K562 (cell line): Measurements from ENCODE around the gene DAZAP1. TPM values are rescaled to one million over a fixed set of nuclear protein-coding genes. Genes with fewer than 3 reads are reported as not detected.

ENCODE experiments used
- CXXC5 ChIP-seq: fragments of 250-450 bp; sonication (Bioruptor Pico); IDR thresholded peaks from 2 replicates; pipeline ENCODE4 v1.8.0; 2022; ENCODE audit warnings: inconsistent platforms, mild to moderate bottlenecking, moderate library complexity
- ELF2 ChIP-seq: fragments of 250-450 bp; sonication (Bioruptor Pico); IDR thresholded peaks from 2 replicates; pipeline ENCODE4 v1.5.0; 2021; ENCODE audit warnings: mild to moderate bottlenecking
- IFI16 ChIP-seq: fragments of 250-450 bp; sonication (Bioruptor Pico); IDR thresholded peaks from 2 replicates; pipeline ENCODE4 v2.1.2; 2022; ENCODE audit warnings: mild to moderate bottlenecking, inconsistent platforms
- MTA3 ChIP-seq: fragments of 450-650 bp; formaldehyde crosslinking; IDR thresholded peaks from 2 replicates; pipeline ENCODE4 v1.6.1; 2017; ENCODE audit warnings: mild to moderate bottlenecking, borderline replicate concordance
- SP1 ChIP-seq: sonication (generic); formaldehyde crosslinking; IDR thresholded peaks from 2 replicates; pipeline ENCODE4 v1.8.1; 2022; ENCODE audit warnings: mild to moderate bottlenecking, missing genetic modification reagents
- polyA plus RNA-seq, 8 experiments: library from polyadenylated mRNA; depleted of rRNA in 4 of 8; stranded (reverse) in 5 of 8; unstranded in 3 of 8; fragments of >200 nt; fragmentation: Nextera tagmentation in 2 of 8; fragmentation: Illumina TruSeq in 1 of 8; extraction: Ambion mirVana in 2 of 8; extraction: Trizol in 1 of 8; gene quantifications; 2 replicates each; pipeline versions ENCODE4 v1.2.1 to v1.2.3, GENCODE V29; 2011 to 2014; ENCODE audit warnings: inconsistent platforms in 1 of 8, missing spikeins in 1 of 8
- total RNA-seq, 7 experiments: library from RNA; depleted of rRNA in 6 of 7; stranded (reverse); fragments of >200 nt in 6 of 7; fragmentation: Illumina TruSeq in 2 of 7; extraction: Trizol in 2 of 7; gene quantifications; 2 replicates each; pipeline versions ENCODE4 v1.2.1 to v1.2.3, GENCODE V29; 2011 to 2021; ENCODE audit warnings: low replicate concordance in 1 of 7
- TF ChIP-seq, protein P1 (sequence below): fragments of 200-600 bp; sonication (generic); IDR thresholded peaks from one replicate; pipeline ENCODE4 v1.6.1; 2012; ENCODE audit warnings: mild to moderate bottlenecking, low read depth, low read length, inconsistent platforms
- TF ChIP-seq, protein P2 (sequence below): fragments of 200-800 bp; sonication (Bioruptor generic); IDR thresholded peaks from 2 replicates; pipeline ENCODE4 v1.6.1; 2016; ENCODE audit warnings: missing genetic modification characterization, missing compliant biosample characterization
- TF ChIP-seq, protein P3 (sequence below): fragments of 250-450 bp; sonication (Bioruptor Pico); IDR thresholded peaks from 2 replicates; pipeline ENCODE4 v1.5.0; 2022; ENCODE audit warnings: mild to moderate bottlenecking

Gene DAZAP1
- total and polyA plus RNA-seq, 9 of the 15 experiments (the other 6 are each of a cell fraction or from before 2014, with no cell fraction given) = 10.8 to 289 (median 142) TPM

DNA sequence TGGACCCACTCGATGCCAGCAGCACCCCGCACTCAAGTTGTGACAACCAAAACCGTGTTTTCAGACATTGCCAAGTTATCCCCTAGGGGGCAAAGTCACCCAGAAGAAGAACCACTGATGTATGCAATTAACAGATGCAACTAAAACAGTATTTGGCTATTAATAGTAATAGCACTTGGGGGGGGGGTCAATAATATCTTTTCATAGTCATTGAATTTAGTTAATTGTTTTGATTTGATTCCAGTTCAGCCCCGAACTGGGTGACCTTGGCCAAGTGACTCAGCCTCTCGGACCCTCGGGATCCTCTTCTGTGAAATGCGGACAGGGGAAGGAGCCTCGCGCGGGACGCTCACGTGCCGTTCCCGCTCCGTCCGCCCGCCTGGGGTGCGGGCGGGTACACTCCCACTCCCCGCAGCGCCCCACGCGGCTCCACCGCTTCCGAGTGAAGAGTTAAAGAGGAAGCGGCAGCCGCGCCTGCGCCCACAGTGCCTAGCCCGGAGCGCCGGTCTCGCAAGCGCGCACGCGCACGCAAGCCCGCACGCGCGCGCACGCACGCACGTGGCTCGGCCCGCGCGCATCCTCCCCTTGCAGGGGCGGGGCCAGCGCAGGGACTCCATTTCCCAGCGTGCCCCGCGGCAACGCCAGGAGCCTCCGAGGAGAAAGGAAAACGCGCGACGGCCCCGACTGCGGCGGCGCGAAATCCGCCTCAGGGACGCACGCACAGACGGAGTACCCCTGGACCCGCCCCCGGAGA lies 435 bp upstream of the DAZAP1 start (continued):
- TF ChIP-seq, protein P1, sequence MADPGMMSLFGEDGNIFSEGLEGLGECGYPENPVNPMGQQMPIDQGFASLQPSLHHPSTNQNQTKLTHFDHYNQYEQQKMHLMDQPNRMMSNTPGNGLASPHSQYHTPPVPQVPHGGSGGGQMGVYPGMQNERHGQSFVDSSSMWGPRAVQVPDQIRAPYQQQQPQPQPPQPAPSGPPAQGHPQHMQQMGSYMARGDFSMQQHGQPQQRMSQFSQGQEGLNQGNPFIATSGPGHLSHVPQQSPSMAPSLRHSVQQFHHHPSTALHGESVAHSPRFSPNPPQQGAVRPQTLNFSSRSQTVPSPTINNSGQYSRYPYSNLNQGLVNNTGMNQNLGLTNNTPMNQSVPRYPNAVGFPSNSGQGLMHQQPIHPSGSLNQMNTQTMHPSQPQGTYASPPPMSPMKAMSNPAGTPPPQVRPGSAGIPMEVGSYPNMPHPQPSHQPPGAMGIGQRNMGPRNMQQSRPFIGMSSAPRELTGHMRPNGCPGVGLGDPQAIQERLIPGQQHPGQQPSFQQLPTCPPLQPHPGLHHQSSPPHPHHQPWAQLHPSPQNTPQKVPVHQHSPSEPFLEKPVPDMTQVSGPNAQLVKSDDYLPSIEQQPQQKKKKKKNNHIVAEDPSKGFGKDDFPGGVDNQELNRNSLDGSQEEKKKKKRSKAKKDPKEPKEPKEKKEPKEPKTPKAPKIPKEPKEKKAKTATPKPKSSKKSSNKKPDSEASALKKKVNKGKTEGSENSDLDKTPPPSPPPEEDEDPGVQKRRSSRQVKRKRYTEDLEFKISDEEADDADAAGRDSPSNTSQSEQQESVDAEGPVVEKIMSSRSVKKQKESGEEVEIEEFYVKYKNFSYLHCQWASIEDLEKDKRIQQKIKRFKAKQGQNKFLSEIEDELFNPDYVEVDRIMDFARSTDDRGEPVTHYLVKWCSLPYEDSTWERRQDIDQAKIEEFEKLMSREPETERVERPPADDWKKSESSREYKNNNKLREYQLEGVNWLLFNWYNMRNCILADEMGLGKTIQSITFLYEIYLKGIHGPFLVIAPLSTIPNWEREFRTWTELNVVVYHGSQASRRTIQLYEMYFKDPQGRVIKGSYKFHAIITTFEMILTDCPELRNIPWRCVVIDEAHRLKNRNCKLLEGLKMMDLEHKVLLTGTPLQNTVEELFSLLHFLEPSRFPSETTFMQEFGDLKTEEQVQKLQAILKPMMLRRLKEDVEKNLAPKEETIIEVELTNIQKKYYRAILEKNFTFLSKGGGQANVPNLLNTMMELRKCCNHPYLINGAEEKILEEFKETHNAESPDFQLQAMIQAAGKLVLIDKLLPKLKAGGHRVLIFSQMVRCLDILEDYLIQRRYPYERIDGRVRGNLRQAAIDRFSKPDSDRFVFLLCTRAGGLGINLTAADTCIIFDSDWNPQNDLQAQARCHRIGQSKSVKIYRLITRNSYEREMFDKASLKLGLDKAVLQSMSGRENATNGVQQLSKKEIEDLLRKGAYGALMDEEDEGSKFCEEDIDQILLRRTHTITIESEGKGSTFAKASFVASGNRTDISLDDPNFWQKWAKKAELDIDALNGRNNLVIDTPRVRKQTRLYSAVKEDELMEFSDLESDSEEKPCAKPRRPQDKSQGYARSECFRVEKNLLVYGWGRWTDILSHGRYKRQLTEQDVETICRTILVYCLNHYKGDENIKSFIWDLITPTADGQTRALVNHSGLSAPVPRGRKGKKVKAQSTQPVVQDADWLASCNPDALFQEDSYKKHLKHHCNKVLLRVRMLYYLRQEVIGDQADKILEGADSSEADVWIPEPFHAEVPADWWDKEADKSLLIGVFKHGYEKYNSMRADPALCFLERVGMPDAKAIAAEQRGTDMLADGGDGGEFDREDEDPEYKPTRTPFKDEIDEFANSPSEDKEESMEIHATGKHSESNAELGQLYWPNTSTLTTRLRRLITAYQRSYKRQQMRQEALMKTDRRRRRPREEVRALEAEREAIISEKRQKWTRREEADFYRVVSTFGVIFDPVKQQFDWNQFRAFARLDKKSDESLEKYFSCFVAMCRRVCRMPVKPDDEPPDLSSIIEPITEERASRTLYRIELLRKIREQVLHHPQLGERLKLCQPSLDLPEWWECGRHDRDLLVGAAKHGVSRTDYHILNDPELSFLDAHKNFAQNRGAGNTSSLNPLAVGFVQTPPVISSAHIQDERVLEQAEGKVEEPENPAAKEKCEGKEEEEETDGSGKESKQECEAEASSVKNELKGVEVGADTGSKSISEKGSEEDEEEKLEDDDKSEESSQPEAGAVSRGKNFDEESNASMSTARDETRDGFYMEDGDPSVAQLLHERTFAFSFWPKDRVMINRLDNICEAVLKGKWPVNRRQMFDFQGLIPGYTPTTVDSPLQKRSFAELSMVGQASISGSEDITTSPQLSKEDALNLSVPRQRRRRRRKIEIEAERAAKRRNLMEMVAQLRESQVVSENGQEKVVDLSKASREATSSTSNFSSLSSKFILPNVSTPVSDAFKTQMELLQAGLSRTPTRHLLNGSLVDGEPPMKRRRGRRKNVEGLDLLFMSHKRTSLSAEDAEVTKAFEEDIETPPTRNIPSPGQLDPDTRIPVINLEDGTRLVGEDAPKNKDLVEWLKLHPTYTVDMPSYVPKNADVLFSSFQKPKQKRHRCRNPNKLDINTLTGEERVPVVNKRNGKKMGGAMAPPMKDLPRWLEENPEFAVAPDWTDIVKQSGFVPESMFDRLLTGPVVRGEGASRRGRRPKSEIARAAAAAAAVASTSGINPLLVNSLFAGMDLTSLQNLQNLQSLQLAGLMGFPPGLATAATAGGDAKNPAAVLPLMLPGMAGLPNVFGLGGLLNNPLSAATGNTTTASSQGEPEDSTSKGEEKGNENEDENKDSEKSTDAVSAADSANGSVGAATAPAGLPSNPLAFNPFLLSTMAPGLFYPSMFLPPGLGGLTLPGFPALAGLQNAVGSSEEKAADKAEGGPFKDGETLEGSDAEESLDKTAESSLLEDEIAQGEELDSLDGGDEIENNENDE = no peak
- TF ChIP-seq, protein P2, sequence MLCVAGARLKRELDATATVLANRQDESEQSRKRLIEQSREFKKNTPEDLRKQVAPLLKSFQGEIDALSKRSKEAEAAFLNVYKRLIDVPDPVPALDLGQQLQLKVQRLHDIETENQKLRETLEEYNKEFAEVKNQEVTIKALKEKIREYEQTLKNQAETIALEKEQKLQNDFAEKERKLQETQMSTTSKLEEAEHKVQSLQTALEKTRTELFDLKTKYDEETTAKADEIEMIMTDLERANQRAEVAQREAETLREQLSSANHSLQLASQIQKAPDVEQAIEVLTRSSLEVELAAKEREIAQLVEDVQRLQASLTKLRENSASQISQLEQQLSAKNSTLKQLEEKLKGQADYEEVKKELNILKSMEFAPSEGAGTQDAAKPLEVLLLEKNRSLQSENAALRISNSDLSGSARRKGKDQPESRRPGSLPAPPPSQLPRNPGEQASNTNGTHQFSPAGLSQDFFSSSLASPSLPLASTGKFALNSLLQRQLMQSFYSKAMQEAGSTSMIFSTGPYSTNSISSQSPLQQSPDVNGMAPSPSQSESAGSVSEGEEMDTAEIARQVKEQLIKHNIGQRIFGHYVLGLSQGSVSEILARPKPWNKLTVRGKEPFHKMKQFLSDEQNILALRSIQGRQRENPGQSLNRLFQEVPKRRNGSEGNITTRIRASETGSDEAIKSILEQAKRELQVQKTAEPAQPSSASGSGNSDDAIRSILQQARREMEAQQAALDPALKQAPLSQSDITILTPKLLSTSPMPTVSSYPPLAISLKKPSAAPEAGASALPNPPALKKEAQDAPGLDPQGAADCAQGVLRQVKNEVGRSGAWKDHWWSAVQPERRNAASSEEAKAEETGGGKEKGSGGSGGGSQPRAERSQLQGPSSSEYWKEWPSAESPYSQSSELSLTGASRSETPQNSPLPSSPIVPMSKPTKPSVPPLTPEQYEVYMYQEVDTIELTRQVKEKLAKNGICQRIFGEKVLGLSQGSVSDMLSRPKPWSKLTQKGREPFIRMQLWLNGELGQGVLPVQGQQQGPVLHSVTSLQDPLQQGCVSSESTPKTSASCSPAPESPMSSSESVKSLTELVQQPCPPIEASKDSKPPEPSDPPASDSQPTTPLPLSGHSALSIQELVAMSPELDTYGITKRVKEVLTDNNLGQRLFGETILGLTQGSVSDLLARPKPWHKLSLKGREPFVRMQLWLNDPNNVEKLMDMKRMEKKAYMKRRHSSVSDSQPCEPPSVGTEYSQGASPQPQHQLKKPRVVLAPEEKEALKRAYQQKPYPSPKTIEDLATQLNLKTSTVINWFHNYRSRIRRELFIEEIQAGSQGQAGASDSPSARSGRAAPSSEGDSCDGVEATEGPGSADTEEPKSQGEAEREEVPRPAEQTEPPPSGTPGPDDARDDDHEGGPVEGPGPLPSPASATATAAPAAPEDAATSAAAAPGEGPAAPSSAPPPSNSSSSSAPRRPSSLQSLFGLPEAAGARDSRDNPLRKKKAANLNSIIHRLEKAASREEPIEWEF (CRISPR knock-in tag) = no peak
- peak; percentile 96 for TF ChIP-seq SP1 (CRISPR knock-in tag)
- TF ChIP-seq, protein P3, sequence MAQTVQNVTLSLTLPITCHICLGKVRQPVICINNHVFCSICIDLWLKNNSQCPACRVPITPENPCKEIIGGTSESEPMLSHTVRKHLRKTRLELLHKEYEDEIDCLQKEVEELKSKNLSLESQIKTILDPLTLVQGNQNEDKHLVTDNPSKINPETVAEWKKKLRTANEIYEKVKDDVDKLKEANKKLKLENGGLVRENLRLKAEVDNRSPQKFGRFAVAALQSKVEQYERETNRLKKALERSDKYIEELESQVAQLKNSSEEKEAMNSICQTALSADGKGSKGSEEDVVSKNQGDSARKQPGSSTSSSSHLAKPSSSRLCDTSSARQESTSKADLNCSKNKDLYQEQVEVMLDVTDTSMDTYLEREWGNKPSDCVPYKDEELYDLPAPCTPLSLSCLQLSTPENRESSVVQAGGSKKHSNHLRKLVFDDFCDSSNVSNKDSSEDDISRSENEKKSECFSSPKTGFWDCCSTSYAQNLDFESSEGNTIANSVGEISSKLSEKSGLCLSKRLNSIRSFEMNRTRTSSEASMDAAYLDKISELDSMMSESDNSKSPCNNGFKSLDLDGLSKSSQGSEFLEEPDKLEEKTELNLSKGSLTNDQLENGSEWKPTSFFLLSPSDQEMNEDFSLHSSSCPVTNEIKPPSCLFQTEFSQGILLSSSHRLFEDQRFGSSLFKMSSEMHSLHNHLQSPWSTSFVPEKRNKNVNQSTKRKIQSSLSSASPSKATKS (CRISPR knock-in tag) = no peak
- peak; percentile 89 for TF ChIP-seq MTA3
- TF ChIP-seq CXXC5 (CRISPR knock-in tag) = peak; percentile 100
- peak; percentile 37; the same call in 1 of the 2 replicates for TF ChIP-seq ELF2 (CRISPR knock-in tag)
- TF ChIP-seq IFI16 = no peak
